ENCODE results near the gene LATS2. TPM values are rescaled to one million over a fixed set of nuclear protein-coding genes. Genes with fewer than 3 reads are reported as not detected.

The LATS2 gene
- total RNA-seq, 1 donor from 2014 or later: 15.4 TPM

- no peak for DNase-seq
Measured at GRCh38 chr13:21047087-21047486, 14.3 kb downstream of the LATS2 start.

GRCh38 chr13:21046203-21046602 lies 15.2 kb downstream of the LATS2 start:
- DNase-seq: peak; percentile 5

GRCh38 chr13:21045100-21045499 lies 16.3 kb downstream of the LATS2 start:
- DNase-seq: no peak

- DNase-seq: peak; percentile 63
Measured at GRCh38 chr13:21043898-21044297, 17.5 kb downstream of the LATS2 start.

DNA sequence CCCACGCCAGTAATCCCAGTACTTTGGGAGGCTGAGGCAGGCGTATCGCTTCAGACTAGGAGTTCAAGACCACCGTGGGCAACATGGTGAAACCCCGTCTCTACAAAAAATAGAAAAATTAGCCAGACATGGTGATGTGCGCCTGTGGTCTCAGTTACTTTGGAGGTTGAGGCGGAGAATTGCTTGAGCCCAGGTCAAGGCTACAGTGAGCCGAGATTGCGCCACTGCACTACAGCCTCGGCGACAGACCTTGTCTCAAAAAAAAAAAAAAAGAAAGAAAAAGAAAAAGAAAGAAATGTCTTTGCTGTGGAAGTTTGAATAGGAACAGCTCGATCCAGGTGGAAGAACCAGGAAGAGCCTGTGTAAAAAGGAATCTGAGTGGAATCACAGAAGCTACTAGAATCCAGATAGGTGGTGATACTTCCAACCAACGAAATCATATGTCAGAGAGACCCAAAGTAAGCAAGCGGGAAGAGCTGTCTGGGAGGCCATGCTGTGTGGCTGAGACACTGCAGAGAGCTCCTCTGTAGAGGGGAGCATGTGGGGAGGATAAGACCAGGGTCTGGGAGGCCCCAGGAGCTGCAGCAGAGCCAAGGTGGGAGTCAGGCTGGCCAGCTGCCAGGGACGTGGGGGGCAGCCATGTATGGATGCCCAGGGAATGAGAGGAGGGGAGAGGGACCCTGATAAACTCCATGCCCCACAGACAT lies 21.1 kb downstream of the LATS2 start:
- no peak for DNase-seq

DNA sequence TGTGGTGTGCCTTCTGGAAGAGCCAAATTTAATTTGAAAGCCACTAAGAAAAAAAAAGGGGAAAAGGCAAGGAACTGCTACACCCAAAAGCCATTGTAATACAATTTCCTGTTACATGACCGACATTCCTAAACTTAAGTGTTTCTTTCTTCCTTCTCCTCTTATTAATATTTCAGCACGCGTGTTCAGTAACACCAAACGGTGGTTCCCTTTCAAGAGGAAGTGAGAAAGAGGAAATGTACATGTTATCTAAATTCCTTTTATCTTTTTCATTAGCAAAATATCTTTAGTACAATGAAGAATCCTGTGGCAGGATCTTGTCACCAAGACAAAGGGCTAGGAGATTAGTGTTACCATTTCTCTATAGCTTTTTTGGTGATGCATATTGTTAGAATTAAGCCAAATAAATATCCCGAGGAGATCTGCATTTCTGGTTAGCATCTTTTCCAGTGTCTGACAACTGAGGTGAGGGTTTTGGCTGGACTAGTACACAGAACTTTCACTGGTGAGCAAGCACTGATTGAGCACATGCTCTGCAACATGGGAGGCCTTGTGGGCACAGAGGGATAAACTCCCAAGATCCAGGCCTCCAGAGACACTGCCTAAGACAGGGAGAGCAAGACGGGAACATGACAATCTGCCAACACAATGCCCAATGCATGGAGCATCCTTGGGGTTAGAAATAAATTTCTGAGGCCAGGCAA lies 22.1 kb downstream of the LATS2 start:
- no peak for DNase-seq

- DNase-seq: no peak
Measured at GRCh38 chr13:21037656-21038055, 23.7 kb downstream of the LATS2 start.

GRCh38 chr13:21035498-21035897 lies 25.9 kb downstream of the LATS2 start:
- DNase-seq: no peak

- no peak for DNase-seq
Measured at GRCh38 chr13:21034603-21035191, 26.7 kb downstream of the LATS2 start.

DNA sequence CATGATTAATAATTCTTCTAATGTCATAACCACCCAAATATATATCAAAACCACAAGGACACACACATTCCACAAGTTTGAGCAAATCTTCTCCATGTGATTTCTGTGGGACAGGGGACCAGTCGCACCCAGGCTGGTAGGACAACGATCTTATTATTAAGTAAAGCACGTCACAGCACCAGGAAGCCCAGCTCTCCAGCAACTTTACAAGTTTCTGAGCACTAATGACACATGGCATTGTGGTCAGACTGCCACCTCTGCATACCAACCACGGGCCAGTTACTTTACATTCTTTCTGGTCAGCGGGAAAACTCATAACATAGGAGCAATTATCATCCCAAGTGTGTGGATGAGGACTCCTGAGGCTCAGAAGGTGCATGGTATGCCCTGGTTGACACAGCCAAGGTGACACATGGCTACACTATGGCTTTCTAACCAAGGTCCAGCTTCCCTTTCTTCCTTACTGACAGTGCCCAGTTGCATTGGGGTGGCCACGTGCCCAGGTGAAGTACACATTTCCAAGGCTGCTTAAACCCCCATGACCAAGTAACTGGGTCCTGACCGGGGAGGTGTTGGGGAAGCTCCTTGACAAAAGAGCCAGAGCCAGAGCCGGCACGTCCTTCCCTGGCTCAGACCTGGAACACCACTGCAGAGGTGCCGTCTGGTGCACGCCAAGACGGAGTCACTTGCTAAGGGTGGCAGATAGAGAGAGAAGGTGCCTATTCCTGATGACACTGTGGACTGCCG lies 27.4 kb downstream of the LATS2 start:
- DNase-seq: peak; percentile 56

DNA sequence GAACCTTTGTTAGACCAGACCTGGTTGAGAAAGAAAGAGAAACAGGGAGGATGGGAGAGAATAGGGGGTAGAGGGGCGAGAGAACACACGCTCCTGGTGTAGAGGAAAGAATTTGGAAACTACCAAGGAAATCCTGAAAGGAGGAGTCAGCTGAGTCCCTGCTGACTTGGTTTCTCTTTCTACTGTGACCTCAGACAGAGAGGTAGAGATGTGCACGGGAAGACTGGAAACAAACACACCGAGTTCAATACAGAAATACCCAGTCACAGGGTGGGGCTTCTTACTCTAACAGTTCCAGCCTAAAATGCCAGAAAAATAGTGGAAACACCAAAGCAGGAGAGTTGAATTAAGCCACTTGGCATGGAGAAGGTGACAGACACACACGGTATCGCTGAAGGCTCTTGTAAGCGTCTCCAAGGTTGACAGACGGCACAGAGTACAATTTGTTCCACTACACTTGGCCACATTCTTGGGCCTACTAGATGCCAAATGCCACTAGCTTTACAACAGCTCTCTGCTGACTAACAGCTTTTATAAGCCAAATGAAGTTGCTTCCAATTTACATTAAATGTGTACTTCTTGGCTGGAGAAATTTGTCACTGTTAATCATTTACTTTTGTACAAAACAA lies 28.1 kb downstream of the LATS2 start:
- peak; percentile 56 for DNase-seq

DNA sequence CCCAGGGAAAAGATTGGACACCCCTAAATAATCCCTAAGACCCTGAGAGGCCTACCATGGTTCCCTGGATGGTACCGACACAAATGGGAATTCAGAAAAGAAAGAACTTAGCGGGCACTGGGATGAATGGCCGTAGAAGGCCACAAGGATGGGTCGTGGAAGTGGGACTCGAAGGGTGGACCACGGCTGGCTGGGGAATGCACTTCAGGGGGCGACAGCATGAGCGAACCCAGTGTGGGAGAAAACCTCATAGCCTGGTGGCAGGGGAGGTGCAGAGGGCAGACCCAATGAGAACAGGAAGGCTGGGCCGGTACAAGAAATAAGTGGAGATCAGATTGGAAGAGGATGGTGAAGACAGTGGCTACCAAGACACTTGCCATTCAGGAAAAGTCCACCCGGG lies 28.7 kb downstream of the LATS2 start:
- no peak for DNase-seq

- DNase-seq: no peak
Measured at GRCh38 chr13:21031594-21032275, 29.7 kb downstream of the LATS2 start.

- no peak for DNase-seq
Measured at GRCh38 chr13:21025539-21025938, 35.8 kb downstream of the LATS2 start.

DNA sequence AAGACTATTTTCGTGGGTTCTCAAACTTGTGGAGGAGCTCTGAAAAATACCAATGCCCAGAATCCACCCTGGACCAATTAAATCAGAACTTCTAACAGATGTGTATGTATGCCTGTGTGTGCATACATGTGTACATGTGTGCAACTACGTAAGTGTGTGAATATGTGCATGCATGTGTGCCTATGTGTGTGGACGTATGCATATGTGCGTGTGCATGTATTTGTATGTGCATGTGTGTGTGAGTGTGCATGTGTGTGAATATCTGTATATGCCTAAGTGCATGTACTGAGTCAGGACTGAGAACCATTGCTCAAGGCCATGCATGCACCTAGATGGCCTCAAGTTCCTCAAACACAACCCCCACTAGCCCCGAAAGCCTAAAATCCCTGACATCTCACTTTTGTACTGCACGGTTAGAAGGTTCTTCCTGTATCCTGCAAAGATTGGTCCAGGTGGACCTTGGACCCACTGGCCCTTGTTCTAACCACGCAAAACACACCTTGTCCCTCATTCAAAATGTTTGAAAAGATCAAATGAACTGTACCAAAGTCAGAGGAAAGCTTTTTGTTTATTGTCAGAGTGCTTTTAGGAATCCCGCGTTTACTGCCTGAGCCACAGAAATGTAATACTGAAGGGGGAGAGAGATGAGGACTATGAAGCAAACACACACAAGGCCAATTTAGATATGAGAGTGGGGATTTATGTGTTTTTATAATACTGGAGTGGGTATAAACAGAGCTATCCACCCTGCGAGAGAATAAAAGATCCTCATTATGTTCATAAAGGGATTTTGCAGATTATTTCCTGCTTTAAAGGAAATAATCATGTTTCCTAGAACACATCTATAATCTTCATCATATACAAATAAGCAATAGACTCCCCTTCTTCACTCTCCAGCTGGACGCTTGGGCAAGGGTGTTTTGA lies 39.1 kb downstream of the LATS2 start:
- DNase-seq: no peak

- DNase-seq: no peak
Measured at GRCh38 chr13:21020581-21020980, 40.8 kb downstream of the LATS2 start.

DNA sequence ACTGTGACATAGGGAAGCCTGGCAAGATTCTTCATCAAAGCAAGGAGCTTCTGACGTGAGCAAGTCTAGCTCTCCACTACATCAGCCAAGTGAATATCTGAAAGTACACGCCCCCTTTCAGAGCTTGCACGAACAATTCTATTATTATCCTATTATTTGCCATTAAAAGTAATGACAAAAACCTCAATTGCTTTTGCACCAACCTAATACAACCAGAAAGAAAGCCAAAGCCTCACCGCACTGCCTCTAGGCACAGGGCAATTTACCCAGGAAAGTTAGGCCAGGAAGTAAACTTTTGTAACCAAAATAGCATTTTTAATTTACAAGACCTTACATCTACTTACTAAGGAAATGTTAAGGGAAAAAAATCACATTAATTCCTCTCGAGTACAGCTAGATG lies 41.2 kb downstream of the LATS2 start:
- no peak for DNase-seq

- DNase-seq: no peak
Measured at GRCh38 chr13:21018220-21018619, 43.2 kb downstream of the LATS2 start.

DNA sequence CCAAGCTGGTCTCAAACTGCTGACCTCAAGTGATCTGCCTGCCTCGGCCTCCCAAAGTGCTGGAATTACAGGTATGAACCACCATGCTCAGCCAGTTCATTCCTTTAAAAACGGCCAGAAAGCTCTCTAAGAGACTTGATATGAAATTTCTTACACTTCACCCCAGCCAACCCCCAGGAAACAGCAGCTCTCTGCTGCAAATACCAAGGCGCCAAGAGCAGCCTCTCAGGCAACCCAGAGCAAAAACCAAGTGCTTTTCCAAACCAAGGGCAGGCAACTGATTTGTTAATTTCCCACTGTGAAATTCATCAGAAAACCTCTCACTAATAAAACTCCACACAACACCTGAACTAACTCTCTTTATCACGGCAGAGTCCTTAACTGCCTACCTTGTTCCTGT lies 44.9 kb downstream of the LATS2 start:
- DNase-seq: no peak

GRCh38 chr13:21015284-21015683 lies 46.1 kb downstream of the LATS2 start:
- no peak for DNase-seq
